RWPE1 (cell line): ENCODE data around the gene MEIOB.

Source experiments
- CTCF ChIA-PET: fragments of 350-600 bp; sonication (Branson Sonifier 250); formaldehyde crosslinking; extraction: SDS; loops from one replicate; lab custom pipeline; 2021; lab: Yijun Ruan, JAX
- POLR2A ChIA-PET: fragments of 400-600 bp; formaldehyde crosslinking; extraction: SDS; loops from one replicate; lab custom pipeline; 2020; ENCODE audit warnings: antibody characterized with exemption; ENCODE audit not compliant: low non-redundant PET; lab: Yijun Ruan, JAX
- DNase-seq: peaks from one replicate; pipeline ENCODE4 v3.0.0; 2012; ENCODE audit warnings: low spot score
- H3K27ac ChIP-seq: fragments of 450-650 bp; 2 replicates; pipeline ENCODE4 v1.5.1; 2017
- CTCF ChIP-seq: fragments of 450-650 bp; conservative IDR thresholded peaks from 2 replicates; pipeline ENCODE4 v1.5.1; 2017; ENCODE audit warnings: low read depth, mild to moderate bottlenecking

The MEIOB gene

GRCh38 chr16:1907226-1907860 is 35.4 kb upstream of the MEIOB start:
- CTCF ChIA-PET: interaction anchor here (0.6 to 1.2 kb wide), 3 partner anchors 22 to 100 kb away, joined by 3 to 4 read pairs (median 4); no protein-coding TSS in a partner anchor
- POLR2A ChIA-PET: no interaction called here
- TF ChIP-seq CTCF: no peak
- H3K27ac ChIP-seq: no peak overlapping the region
- DNase-seq: no peak

DNA sequence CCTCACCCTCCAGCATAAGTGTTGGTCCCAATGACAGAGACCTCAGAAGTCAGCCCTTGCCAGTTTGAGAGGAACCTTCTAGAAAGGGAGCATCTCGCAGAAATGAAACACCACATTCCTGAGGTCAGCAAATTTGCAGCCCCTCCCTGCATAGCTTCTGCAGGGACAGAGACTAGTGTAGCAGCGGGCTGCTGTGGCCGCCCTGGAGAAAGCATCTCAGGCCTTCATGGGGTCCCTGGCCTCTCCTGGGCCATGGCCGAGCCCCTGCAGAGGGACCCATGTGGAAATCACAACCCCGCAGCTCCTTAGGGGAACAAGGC is 34.8 kb upstream of the MEIOB start:
- DNase-seq: no peak
- ChIA-PET POLR2A (no interaction called here), CTCF (interaction anchor here (1.1 to 1.2 kb wide), 2 partner anchors 22 to 46 kb away, joined by 4 read pairs; no protein-coding TSS in a partner anchor)
- H3K27ac ChIP-seq: no peak overlapping the region
- no peak for TF ChIP-seq CTCF

GRCh38 chr16:1906055-1906845 is 34.3 kb upstream of the MEIOB start:
- CTCF ChIA-PET: interaction anchor here (1.1 to 1.2 kb wide), 2 partner anchors 23 to 45 kb away, joined by 4 read pairs; no protein-coding TSS in a partner anchor
- POLR2A ChIA-PET: no interaction called here
- no peak overlapping the region for H3K27ac ChIP-seq
- DNase-seq: no peak
- TF ChIP-seq CTCF: no peak

DNA sequence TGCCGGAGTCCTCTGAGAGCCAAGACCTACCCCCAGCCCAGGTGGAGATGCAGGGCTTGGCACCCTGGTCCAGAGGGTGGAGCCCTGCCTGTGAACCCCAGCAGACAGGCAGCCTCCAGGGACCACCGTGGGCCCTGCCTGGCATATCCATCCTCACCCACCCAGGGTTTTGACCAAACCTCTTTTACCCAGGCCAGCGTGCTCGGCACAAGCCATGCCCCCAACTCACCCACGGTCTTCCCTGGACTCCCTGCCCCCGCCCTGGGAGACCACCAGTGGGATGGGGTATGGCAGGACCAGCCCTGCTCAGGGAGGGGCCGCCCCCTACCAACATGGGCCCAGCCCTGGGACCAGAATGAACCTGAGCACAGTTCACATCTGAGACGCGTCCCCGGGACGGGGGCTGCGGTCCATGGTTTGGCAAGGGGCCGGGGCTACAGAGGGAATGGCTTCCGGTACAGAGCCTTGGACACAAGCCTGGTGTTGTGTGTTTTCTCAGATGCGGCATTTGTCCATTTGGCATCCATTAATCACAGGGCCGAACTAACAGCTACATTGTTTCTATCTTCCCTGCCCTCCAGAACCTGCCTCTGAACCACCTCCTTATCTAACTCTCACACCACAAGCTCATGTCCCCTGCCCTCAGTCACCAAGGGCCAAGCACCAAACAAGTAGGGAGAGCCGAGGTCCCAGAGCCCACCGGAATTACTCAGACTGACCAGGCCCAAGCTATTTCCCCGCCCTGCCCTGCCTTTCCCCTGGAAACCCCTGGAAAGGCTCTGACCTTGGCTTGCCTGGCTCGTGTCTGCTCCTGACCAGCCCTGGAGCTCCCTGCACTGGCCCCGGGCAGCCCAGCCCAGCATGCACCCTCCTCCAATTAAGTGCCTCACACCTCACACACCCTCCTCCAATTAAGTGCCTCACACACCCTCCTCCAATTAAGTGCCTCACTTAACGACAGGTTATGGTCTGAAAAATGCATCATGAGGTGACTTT is 32.2 kb upstream of the MEIOB start:
- DNase-seq: no peak
- no peak overlapping the region for H3K27ac ChIP-seq
- ChIA-PET POLR2A (no interaction called here), CTCF (no interaction called here)
- TF ChIP-seq CTCF: no peak

DNA sequence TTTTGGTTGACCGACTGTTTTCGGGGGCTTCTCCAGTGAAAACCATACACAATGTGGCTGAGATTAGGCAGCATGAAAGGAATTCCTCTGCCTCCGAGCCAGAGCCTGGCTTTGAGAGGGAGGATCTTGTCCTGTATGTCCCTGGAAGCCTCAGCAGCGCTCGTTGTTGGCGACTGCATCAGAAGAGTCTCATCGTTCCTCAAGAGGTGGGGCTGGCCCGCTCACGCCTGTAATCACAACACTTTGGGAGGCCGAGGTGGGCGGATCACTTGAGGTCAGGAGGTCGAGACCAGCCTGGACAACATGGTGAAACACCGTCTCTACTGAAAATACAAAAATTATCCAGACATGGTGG is 31.2 kb upstream of the MEIOB start:
- POLR2A ChIA-PET: no interaction called here
- CTCF ChIA-PET: no interaction called here

More for the DNA sequence above, 31.2 kb upstream of the MEIOB start:
- TF ChIP-seq CTCF: no peak
- DNase-seq: no peak
- no peak overlapping the region for H3K27ac ChIP-seq
